LNCAP (cell line): ENCODE data around the gene CNTN4.

Experiments used
- CTCF ChIP-seq: fragments of 450-650 bp; IDR thresholded peaks from 2 replicates; pipeline ENCODE4 v1.5.1; 2017; ENCODE audit warnings: mild to moderate bottlenecking

CNTN4 gene

GRCh38 chr3:2706144-2706835, 607.6 kb downstream of the CNTN4 start:
- TF ChIP-seq CTCF, result no peak

GRCh38 chr3:2706836-2707210, 608.2 kb downstream of the CNTN4 start:
- TF ChIP-seq CTCF, result no peak

- TF ChIP-seq CTCF, result no peak
Observed at GRCh38 chr3:2711081-2711480, 612.4 kb downstream of the CNTN4 start.

- peak; percentile 51 for TF ChIP-seq CTCF
Observed at GRCh38 chr3:2713923-2714322, 615.3 kb downstream of the CNTN4 start.

GRCh38 chr3:2714834-2715233, 616.2 kb downstream of the CNTN4 start:
- TF ChIP-seq CTCF, result no peak

- TF ChIP-seq CTCF, result no peak
Observed at GRCh38 chr3:2727101-2727500, 628.4 kb downstream of the CNTN4 start.

- no peak for TF ChIP-seq CTCF
Observed at GRCh38 chr3:2727610-2728318, 629.1 kb downstream of the CNTN4 start.
